Fibroblast of the aortic adventitia (primary cell): ENCODE data around the gene USP48. TPM values are rescaled to one million over a fixed set of nuclear protein-coding genes. Genes with fewer than 3 reads are reported as not detected.
"Not testable (repeated sequence)": the region's sequence is repeated elsewhere in the genome, so short reads cannot be mapped to it uniquely, and the experiment has no call there.

ENCODE experiments used
- DNase-seq: peaks from one replicate; pipeline ENCODE4 v3.0.0-alpha.2; 2010; ENCODE audit warnings: low read depth
- H3K4me3 ChIP-seq: 2 replicates; pipeline ENCODE4 v1.5.1; 2011; ENCODE audit warnings: low read depth, mild to moderate bottlenecking, control low read depth, low read length, moderate library complexity
- CTCF ChIP-seq: IDR thresholded peaks from 2 replicates; pipeline ENCODE4 v1.5.1; 2011; ENCODE audit warnings: mild to moderate bottlenecking, low read length, control low read depth, inconsistent platforms; ENCODE audit not compliant: insufficient read depth
- total RNA-seq: library from RNA; depleted of rRNA; stranded (reverse); fragments of >200 nt; gene quantifications from 2 replicates; pipeline ENCODE4 v1.2.3, GENCODE V29; 2012; ENCODE audit warnings: low replicate concordance

The USP48 gene
- total RNA-seq, 1 donor, result 57.9 TPM

- TF ChIP-seq CTCF, result no peak
- no peak overlapping the region for H3K4me3 ChIP-seq
- DNase-seq, result no peak
Observed at GRCh38 chr1:21677168-21677567, 105.8 kb downstream of the USP48 start.

- H3K4me3 ChIP-seq, result no peak overlapping the region
- TF ChIP-seq CTCF, result no peak
- DNase-seq, result no peak
Observed at GRCh38 chr1:21674957-21675356, 108.0 kb downstream of the USP48 start.

GRCh38 chr1:21673853-21674252, 109.1 kb downstream of the USP48 start:
- not testable (repeated sequence) for H3K4me3 ChIP-seq, DNase-seq

- no peak for TF ChIP-seq CTCF
- no peak overlapping the region for H3K4me3 ChIP-seq
- peak; percentile 91 for DNase-seq
Observed at GRCh38 chr1:21673277-21673780, 109.6 kb downstream of the USP48 start.

- no peak for DNase-seq
- no peak overlapping the region for H3K4me3 ChIP-seq
- TF ChIP-seq CTCF, result no peak
Observed at GRCh38 chr1:21672478-21673276, 110.3 kb downstream of the USP48 start.

- no peak overlapping the region for H3K4me3 ChIP-seq
- TF ChIP-seq CTCF, result no peak
- DNase-seq, result no peak
Observed at GRCh38 chr1:21671915-21672314, 111.0 kb downstream of the USP48 start.

- no peak overlapping the region for H3K4me3 ChIP-seq
- DNase-seq, result no peak
- TF ChIP-seq CTCF, result no peak
Observed at GRCh38 chr1:21670956-21671902, 111.7 kb downstream of the USP48 start.
